ENCODE results near the gene PTBP3.
"Not testable (repeated sequence)": the region's sequence is repeated elsewhere in the genome, so short reads cannot be mapped to it uniquely, and the experiment has no call there.

Gene PTBP3

DNA sequence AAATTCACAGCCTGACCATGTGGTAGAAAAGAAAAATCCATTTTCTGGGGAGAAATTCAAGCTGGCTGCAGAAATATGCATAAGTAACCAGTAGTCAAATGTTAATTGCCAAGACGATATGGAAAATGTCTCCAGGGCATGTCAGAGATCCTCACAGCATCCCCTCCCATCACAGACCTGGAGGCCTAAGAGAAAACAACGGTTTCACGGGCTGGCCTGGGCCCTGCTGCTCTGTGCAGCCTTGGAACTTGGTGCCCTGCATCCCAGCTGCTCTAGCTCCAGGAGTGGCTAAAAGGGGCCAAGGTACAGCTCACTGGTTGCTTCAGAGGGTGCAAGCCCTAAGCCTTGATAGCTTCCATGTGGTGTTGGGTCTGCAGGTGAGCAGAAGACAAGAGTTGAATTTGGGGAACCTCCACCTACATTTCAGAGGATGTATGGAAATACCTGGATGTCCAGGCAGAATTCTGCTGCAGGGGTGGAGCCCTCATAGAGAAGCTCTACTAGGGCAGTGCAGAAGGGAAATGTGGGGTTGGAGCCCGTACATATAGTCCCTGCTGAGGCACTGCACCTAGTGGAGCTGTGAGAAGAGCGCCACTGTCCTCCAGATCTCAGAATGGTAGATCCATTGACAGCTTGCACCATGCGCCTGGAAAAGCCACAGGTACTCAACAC, 49.7 kb downstream of the PTBP3 start:
- TF ChIP-seq POLR2A (IDR thresholded peaks at IDR 0.05; ENCODE audit: low read length) (no peak), GATA1 (IDR thresholded peaks at IDR 0.05; ENCODE audit: low read depth, low read length) (no peak)

DNA sequence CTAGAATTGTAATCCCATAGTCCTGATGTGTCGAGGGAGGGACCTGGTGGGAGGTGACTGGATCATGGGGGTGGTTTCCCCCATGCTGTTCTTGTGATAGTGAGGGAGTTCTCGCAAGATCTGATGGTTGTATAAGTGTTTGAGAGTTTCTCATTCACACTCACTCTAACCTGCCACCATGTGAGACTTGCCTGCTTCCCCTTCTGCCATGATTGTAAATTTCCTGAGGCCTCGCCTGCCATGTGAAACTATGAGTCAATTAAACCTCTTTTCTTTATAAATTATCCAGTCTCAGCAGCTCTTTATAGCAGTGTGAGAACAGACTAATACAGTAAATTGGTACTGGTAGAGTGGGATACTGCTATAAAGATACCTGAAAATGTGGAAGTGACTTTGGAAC, 50.6 kb downstream of the PTBP3 start:
- not testable (repeated sequence) for DNase-seq

More for the DNA sequence above, 49.7 kb downstream of the PTBP3 start:
- peak; percentile 13 to 25 for DNase-seq

DNA sequence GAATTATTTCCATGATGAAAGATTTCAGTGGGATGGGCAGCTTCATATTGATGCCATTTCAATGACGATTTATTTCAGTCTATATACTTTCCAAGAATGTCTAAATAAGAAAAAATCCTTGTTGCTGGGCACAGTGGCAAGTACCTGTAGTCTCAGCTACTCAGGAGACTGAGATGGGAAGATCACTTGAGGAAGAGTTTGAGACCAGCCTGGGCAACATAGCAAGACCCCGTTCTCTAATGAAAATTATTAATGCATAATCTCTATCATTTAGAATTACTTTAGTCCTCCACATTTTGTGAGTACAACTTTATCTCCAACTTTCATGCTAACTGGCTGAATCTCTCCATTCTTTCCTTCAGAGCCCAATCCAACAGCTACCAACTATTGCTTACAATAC, 52.5 kb downstream of the PTBP3 start:
- no peak for TF ChIP-seq GATA1 (IDR thresholded peaks at IDR 0.05; ENCODE audit: low read depth, low read length)
- no peak for TF ChIP-seq POLR2A (IDR thresholded peaks at IDR 0.05; ENCODE audit: low read length)
- no peak for DNase-seq

DNA sequence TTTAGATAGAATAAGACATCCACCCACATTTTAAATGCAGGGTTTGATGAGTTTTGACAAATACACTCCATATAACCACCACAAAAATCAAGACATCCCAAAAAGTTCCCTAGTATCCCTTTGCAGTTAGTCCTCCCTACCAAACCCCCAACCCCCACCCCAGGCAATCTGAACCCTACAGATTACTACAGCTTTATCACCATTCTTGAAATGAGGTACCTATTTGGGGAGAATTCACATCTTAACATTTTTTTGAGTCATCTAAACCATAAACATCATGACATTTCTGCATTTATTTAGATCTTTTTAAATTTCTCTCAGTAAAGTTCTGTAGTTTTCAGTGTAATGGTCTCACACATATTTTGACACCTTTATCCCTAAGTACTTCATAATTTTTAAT, 53.9 kb downstream of the PTBP3 start:
- DNase-seq, result no peak

DNA sequence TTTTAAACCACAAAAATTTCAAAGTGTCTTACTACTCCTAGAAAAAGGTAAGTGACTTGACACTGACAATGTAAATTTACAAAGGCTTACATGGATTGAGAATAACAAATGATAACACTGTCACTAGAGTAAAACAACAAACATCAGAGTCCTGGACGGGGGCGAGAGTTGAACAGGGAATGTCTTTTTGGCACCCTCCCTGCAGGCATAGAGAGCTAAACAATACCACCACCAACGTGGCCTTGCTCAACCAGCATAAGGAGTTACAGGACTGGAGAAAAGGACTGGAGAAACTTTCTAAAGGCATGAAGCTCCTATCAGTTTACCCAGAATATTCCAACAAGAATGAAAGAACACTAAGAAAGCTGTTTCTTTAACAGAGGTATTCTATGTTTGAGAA, 55.3 kb downstream of the PTBP3 start:
- DNase-seq, result no peak
- TF ChIP-seq GATA1 (IDR thresholded peaks at IDR 0.05; ENCODE audit: low read depth, low read length) (no peak), POLR2A (IDR thresholded peaks at IDR 0.05; ENCODE audit: low read length) (no peak)

More for the DNA sequence above, 53.9 kb downstream of the PTBP3 start:
- TF ChIP-seq GATA1 (IDR thresholded peaks at IDR 0.05; ENCODE audit: low read depth, low read length) (no peak), POLR2A (IDR thresholded peaks at IDR 0.05; ENCODE audit: low read length) (no peak)

DNA sequence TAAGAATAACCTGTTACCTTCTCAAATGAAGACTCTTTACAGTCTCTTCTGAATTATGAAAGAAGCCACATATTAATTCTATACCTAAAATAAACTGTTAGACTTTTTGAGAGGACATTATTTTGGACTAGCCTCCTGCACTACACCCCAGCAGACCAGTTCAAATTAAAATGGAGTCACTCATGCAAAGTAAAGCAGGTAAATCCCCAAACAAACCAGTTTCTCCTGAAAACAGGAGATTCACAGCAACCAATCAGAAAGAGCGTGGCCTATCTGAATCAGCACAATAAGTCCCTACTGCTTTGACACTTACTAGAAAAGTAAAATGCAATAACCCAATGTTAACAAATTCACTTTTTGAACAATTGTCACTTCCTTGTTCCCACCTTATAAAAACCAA, 58.8 kb downstream of the PTBP3 start:
- TF ChIP-seq GATA1 (IDR thresholded peaks at IDR 0.05; ENCODE audit: low read depth, low read length) (no peak), POLR2A (IDR thresholded peaks at IDR 0.05; ENCODE audit: low read length) (no peak)
- no peak for DNase-seq

DNA sequence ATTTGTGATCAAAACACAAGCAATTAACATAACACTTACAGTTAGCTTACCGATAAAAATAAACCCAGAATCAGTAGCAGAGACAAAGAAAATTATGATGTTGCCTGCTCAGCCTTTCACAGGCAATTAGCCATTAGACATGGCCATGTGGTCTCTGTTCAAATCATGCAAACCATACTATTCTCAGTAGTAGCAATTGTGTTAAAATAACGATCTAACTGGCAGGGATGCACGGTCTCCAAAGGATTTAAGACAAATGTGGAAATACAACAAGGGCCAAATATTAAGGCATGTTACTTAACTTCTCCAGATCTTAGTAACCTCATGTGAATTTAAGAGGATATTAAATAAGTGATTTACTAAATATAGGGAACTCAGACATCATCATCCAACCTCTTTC, 59.5 kb downstream of the PTBP3 start:
- DNase-seq, result no peak

DNA sequence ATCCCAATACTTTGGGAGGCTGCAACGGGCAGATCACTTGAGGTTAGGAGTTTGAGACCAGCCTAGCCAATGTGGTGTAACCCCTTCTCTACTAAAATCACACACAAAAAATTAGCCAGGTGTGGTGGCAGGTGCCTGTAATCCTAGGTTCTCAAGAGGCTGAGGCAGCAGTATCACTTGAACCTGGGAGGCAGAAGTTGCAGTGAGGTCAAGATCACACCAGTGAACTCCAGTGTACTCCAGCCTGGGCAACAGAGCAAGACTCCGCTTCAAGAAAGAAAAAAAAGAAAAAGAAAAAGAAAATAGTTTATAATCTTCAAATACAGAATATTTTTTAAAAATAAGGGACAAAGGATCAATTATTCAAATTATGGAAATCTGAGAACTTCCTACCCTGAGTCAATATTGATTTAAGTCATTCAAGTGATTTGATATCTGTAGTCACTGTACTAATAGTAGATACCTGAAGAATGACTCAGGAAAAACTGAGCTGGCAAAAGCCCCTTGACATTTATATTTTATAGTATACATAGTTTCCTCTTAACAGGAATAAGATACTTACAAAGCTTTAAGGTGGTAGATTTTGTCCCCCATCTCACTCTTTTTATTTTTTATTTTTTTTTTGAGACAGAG, 61.8 kb downstream of the PTBP3 start:
- DNase-seq, result no peak

More for the DNA sequence above, 59.5 kb downstream of the PTBP3 start:
- TF ChIP-seq GATA1 (IDR thresholded peaks at IDR 0.05; ENCODE audit: low read depth, low read length), result no peak
- no peak for TF ChIP-seq POLR2A (IDR thresholded peaks at IDR 0.05; ENCODE audit: low read length)

DNA sequence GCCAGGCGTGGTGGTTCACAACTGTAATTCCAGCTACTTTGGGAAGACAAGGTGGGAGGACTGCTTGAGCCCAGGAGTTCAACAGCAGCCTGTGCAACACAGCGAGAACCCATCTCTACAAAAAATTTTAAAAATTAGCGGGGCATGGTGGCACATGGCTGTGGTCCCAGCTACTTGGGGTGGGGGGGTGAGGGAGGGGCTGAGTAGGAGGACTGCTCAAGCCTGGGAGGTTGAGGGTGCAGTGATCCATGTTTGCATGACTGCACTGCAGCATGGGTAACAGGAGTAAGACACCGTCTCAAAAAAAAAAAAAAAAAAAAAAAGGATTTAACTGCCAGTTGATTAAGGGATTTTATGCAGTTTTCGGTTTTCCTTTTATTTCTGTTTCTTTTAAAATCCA, 65.0 kb downstream of the PTBP3 start:
- no peak for TF ChIP-seq POLR2A (IDR thresholded peaks at IDR 0.05; ENCODE audit: low read length)
- TF ChIP-seq GATA1 (IDR thresholded peaks at IDR 0.05; ENCODE audit: low read depth, low read length), result no peak

More for the DNA sequence above, 61.8 kb downstream of the PTBP3 start:
- TF ChIP-seq POLR2A (IDR thresholded peaks at IDR 0.05; ENCODE audit: low read length) (no peak), GATA1 (IDR thresholded peaks at IDR 0.05; ENCODE audit: low read depth, low read length) (no peak)

DNA sequence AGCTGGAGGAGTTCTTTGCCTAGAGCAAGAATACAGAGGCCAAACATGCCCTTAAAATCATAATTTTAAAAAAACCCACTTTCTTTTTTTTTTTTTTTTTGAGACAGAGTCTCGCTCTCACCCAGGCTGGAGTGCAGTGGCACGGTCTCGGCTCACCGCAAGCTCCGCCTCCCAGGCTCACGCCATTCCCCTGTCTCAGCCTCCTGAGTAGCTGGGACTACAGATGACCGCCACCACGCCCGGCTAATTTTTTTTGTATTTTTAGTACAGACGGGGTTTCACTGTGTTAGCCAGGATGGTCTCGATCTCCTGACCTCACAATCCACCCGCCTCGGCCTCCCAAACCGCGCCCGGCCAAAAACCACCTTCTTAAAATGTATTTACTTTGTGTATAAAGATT, 66.3 kb downstream of the PTBP3 start:
- not testable (repeated sequence) for DNase-seq

More for the DNA sequence above, 65.0 kb downstream of the PTBP3 start:
- DNase-seq, result no peak

DNA sequence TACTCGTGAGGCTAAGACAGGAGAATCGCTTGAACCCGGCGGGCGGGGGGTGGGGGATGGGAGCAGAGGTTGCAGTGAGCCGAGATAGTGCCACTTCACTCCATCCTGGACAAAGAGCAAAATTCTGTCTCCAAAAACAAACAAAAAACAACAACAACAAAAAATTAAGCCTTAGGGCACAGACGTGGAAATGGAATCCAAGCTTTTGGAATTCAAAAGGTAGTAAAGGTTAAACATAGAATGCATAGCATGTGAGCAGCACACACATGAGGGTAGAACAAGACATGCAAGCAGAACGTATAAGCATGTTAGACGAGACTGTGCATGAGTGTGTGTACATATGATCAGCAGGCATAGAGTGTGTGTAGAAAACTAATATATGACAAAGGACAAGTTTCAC, 68.0 kb downstream of the PTBP3 start:
- no peak for DNase-seq
- no peak for TF ChIP-seq GATA1 (IDR thresholded peaks at IDR 0.05; ENCODE audit: low read depth, low read length)

DNA sequence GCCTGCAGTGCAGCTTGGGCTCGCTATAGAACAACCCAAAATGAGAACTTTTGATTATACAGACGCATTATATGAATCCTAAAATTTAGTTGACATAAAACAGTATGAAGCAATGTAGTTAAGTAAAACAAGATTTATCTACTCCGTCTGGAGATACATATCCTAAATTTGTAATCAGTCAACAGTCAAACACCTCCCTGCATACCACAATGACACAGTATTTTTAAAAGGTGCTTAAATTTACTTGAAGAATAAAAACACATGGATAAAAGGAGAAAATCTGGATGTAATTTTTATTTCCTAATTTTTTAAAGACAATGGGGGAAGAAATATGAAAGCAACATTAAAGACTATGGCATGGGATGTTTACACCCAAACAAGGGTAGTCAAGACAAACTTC, 70.8 kb downstream of the PTBP3 start:
- TF ChIP-seq POLR2A (IDR thresholded peaks at IDR 0.05; ENCODE audit: low read length) (no peak), GATA1 (IDR thresholded peaks at IDR 0.05; ENCODE audit: low read depth, low read length) (no peak)
- DNase-seq, result no peak

DNA sequence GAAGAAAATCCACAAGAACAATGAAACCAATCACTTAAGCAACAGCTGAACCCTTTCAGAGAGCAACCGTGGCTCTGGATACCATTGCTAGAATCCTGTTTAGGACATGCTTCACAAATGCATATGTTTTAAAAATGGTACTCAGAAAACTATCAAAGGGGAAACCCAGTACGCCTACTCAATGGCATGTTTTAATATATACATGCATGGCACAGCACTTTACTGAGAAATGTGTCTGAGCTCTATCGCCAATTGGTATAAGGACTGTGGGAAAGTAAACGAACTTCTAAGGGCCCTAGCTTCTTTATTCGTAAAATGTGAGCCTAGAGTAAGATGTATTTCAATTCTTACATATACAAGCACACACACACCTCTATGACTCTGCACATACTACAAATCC, 72.3 kb downstream of the PTBP3 start:
- no peak for TF ChIP-seq POLR2A (IDR thresholded peaks at IDR 0.05; ENCODE audit: low read length)
- no peak for TF ChIP-seq GATA1 (IDR thresholded peaks at IDR 0.05; ENCODE audit: low read depth, low read length)
- DNase-seq, result no peak

DNA sequence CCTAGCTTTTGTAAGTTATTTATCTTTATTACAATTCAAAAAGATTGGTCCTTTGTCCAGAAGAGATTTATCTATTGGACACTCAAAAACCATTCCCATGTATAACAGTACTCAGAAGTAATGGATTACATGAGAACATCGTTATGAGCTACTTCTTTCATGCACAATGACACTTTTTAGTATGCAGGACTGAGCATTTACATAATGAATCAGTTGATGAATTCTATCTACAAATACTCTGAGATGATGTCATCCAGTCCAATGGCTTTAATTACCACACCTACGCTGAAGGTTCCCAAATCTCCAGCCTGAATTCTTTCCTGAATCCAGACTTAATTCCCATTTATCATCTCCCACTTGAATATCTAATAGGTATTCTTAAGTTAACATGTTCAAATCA, 75.3 kb downstream of the PTBP3 start:
- TF ChIP-seq GATA1 (IDR thresholded peaks at IDR 0.05; ENCODE audit: low read depth, low read length) (no peak), POLR2A (IDR thresholded peaks at IDR 0.05; ENCODE audit: low read length) (no peak)

DNA sequence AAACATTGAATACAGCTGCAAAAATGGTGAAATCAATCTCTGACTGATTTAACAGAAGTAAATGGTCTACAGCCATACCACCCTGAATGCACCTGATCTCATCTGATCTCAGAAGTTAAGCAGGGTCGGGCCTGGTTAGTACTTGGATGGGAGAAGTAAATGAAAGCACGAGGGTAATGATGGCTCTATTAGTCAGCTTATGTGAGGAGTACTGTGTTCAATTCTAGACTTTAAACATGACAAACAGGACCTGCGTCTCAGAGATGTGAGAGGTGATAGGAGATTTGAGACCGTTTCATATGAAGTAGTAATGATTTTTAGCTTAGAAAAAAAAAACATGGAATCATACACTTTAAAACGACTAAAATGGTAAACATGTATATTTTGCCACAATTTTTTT, 81.2 kb downstream of the PTBP3 start:
- DNase-seq, result peak in 1 of 2 experiments; percentile 7
- TF ChIP-seq GATA1 (IDR thresholded peaks at IDR 0.05; ENCODE audit: low read depth, low read length), result no peak
- no peak for TF ChIP-seq POLR2A (IDR thresholded peaks at IDR 0.05; ENCODE audit: low read length)

More for the DNA sequence above, 75.3 kb downstream of the PTBP3 start:
- no peak for DNase-seq

Measured in erythroblast (primary cell).